OCI-LY3 (cell line): ENCODE data around the gene RGS1.

Experiments used
- H2AFZ ChIP-seq: fragments of 200-600, 300-600 bp; shearing (Covaris generic); 2 replicates; pipeline ENCODE4 v1.6.0; 2014; ENCODE audit warnings: antibody characterized with exemption, low read depth, low read length
- H3K27ac ChIP-seq: fragments of 200-600, 300-600 bp; sonication (generic); 2 replicates; pipeline ENCODE4 v1.5.1; 2014; ENCODE audit warnings: mild to moderate bottlenecking, low read length, moderate library complexity, mixed read lengths
- H3K27me3 ChIP-seq: fragments of 200-600, 300-600 bp; sonication (generic); 2 replicates; pipeline ENCODE4 v1.6.1; 2014; ENCODE audit warnings: low read depth, low read length, mixed read lengths
- H3K36me3 ChIP-seq: fragments of 200-600, 300-600 bp; sonication (generic); replicated peaks from 2 replicates; pipeline ENCODE3; 2014; ENCODE audit warnings: low read depth, low read length, mixed read lengths
- H3K4me1 ChIP-seq: fragments of 300-600, 200-600 bp; sonication (generic); 2 replicates; pipeline ENCODE4 v1.6.1; 2014; ENCODE audit warnings: low read length, mixed read lengths
- H3K4me2 ChIP-seq: fragments of 200-600, 300-600 bp; sonication (generic); 2 replicates; pipeline ENCODE4 v1.6.1; 2014; ENCODE audit warnings: low read length, mixed read lengths
- H3K4me3 ChIP-seq: fragments of 300-600, 200-600 bp; sonication (generic); 2 replicates; pipeline ENCODE4 v1.5.1; 2014; ENCODE audit warnings: antibody characterized with exemption, mild to moderate bottlenecking, low read length, moderate library complexity
- H3K79me2 ChIP-seq: fragments of 300-600, 200-600 bp; shearing (Covaris generic); 2 replicates; pipeline ENCODE4 v1.6.1; 2014; ENCODE audit warnings: mild to moderate bottlenecking, low read length, mixed read lengths
- H3K9ac ChIP-seq: fragments of 300-600, 200-600 bp; shearing (Covaris generic); 2 replicates; pipeline ENCODE4 v1.6.0; 2014; ENCODE audit warnings: mild to moderate bottlenecking, low read length, moderate library complexity
- H3K9me3 ChIP-seq: fragments of 200-600, 300-600 bp; shearing (Covaris generic); 2 replicates; pipeline ENCODE4 v1.6.1; 2014; ENCODE audit warnings: low read length, mixed read lengths; ENCODE audit not compliant: insufficient read depth
- H4K20me1 ChIP-seq: fragments of 200-600, 300-600 bp; sonication (generic); 2 replicates; pipeline ENCODE4 v1.6.1; 2016; ENCODE audit warnings: low read length, mixed read lengths; ENCODE audit not compliant: insufficient read depth
- CTCF ChIP-seq: fragments of 200-600, 300-600 bp; sonication (generic); IDR thresholded peaks from 2 replicates; pipeline ENCODE4 v1.5.1; 2014; ENCODE audit warnings: antibody characterized with exemption, low read length, low read depth
- EZH2phosphoT487 ChIP-seq: fragments of 200-600 bp; shearing (Covaris generic); IDR thresholded peaks from 2 replicates; pipeline ENCODE4 v1.6.1; 2018; ENCODE audit warnings: antibody characterized with exemption, mixed run types, low read depth

The RGS1 gene

DNA sequence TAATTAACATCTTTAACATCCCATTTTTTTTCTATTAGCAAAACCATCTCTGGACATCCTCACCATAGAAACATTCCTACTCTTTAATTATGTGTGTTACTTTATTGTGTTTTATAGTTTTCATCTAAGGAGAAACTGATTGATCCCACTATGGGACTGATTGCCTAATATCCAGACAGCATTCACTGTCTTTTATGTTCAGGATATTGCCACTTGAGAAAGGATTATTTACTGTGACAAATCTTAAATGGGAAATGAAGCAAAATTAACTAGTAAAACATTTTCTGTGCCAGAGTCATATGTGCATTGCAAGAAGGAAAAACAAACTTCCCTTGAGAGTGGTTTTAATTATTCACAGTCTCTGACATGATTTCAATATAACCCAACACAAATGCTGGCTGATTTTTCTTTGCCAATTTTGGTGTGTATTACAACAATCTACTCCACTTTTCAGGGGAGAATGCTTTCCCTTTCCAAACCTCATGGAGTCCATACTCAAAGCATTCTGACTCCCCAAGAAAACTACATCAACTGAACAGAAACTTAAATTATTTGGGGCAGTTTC lies 44.6 kb downstream of the RGS1 start:
- peaks cover 5% of the 10 kb centered on the region for H3K4me1 ChIP-seq
- no peak overlapping the region for H2AFZ ChIP-seq
- no peak overlapping the region for H3K4me2 ChIP-seq
- H3K27ac ChIP-seq: no peak overlapping the region
- no peaks in the 10 kb centered on the region for H3K79me2 ChIP-seq
- H3K4me3 ChIP-seq: no peak overlapping the region
- H3K36me3 ChIP-seq: peaks cover 4% of the 10 kb centered on the region
- no peaks in the 10 kb centered on the region for H4K20me1 ChIP-seq
- no peaks in the 10 kb centered on the region for H3K27me3 ChIP-seq
- H3K9ac ChIP-seq: no peak overlapping the region
- H3K9me3 ChIP-seq: no peaks in the 10 kb centered on the region
- TF ChIP-seq CTCF (no peak), EZH2phosphoT487 (no peak)

DNA sequence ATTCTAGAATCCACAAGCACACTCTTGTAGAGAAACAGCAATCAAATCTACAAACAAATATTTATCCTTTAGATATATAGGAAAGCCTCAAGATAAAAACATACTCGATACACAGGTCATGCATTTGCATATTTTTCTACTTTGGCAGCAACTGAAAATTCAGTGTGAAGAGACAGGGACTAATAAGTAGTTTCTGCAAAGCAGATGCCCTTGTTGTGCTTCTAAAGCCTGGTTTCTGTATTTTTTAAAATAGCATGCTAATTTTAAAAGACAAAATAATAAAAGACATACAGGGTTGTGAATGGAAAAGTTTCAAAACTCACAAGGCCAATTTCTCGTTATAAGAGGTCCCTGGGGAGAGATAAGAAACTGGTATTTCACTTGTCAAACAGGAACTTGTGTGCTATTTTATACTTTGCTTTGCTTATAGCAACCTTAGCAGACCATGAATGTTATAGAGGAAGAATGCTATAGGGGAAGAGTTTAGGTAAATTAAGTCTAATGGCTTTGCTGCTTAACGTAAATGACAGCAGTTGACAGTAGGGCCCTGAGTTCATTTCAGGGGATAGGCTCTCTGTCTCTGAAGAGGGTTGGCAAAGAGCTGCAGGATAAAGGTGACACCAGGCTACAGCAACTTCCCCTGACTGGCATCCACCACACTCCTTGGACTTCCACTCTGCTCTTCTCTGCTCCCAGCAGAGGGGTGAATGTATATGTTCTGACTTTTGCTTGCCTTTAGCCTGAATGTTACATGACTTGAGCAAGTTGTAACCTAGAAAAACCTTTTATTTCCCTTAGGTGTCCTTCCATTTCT lies 51.0 kb downstream of the RGS1 start:
- peak overlapping the region; percentile 72 for H3K9ac ChIP-seq
- H2AFZ ChIP-seq: no peak overlapping the region
- H3K27ac ChIP-seq: peak overlapping the region; percentile 92
- H3K79me2 ChIP-seq: peaks cover 44% of the 10 kb centered on the region
- H3K9me3 ChIP-seq: no peaks in the 10 kb centered on the region
- H3K4me3 ChIP-seq: peak overlapping the region; percentile 62
- H3K27me3 ChIP-seq: no peaks in the 10 kb centered on the region
- TF ChIP-seq EZH2phosphoT487: no peak
- no peak for TF ChIP-seq CTCF
- H3K4me1 ChIP-seq: peaks cover 64% of the 10 kb centered on the region
- peak overlapping the region; percentile 82 for H3K4me2 ChIP-seq
- no peaks in the 10 kb centered on the region for H4K20me1 ChIP-seq
- H3K36me3 ChIP-seq: peaks cover 9% of the 10 kb centered on the region

- peak overlapping the region; percentile 68 for H3K4me3 ChIP-seq
- no peaks in the 10 kb centered on the region for H3K27me3 ChIP-seq
- peaks cover 57% of the 10 kb centered on the region for H3K79me2 ChIP-seq
- H4K20me1 ChIP-seq: no peaks in the 10 kb centered on the region
- H3K4me2 ChIP-seq: peak overlapping the region; percentile 83
- peaks cover 9% of the 10 kb centered on the region for H3K36me3 ChIP-seq
- no peak for TF ChIP-seq CTCF
- no peak for TF ChIP-seq EZH2phosphoT487
- H3K9ac ChIP-seq: peak overlapping the region; percentile 72
- no peaks in the 10 kb centered on the region for H3K9me3 ChIP-seq
- peak overlapping the region; percentile 96 for H3K27ac ChIP-seq
- H2AFZ ChIP-seq: no peak overlapping the region
- peaks cover 77% of the 10 kb centered on the region for H3K4me1 ChIP-seq
These were observed 52.3 kb downstream of the RGS1 start for GRCh38 chr1:192627901-192628300.

DNA sequence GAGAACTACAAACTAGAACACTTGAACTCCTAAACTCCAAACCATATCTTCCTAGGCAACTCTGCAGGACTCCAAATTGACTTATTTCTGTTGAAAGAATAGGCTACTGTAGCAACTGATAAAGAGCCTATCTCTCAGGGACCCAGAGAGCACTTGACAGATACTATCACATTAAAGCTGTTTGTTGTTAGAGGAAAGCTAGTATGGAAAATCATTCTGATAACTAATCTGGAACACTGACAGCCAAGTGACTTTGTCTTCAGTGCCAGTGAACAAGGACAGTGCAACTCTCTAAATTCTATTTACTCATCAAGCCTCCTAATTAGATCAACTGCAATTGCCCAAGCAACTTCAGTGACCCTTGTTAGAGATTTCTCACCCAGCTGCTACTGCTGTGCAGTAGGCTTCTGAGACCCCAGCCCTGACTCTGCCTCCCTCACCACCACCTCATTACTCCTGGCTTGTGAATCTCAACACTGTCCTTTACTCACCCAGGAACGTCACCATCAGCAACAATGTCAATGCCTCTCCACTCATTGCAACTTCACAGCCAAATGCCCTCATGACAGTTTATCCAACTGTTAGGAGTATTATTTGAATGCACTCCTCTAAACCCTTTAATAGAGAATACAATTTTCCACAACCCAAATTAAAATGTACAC lies 53.0 kb downstream of the RGS1 start:
- Histone ChIP-seq H3K27ac (peak overlapping the region; percentile 96), H3K9me3 (no peaks in the 10 kb centered on the region), H3K9ac (peak overlapping the region; percentile 72), H3K4me1 (peaks cover 84% of the 10 kb centered on the region), H3K79me2 (peaks cover 63% of the 10 kb centered on the region), H3K4me2 (peak overlapping the region; percentile 83), H3K36me3 (peaks cover 9% of the 10 kb centered on the region), H4K20me1 (no peaks in the 10 kb centered on the region), H2AFZ (peak overlapping the region; percentile 12; the same call in 1 of the 2 replicates), H3K4me3 (peak overlapping the region; percentile 68), H3K27me3 (no peaks in the 10 kb centered on the region)
- TF ChIP-seq CTCF (no peak), EZH2phosphoT487 (no peak)
